Activated T-cell treated with anti-CD3 and anti-CD28 coated beads for 24 hours (primary cell): ENCODE data around the gene MVB12B.
A peak's percentile ranks its signal among the peaks of the same experiment; 100 is the strongest.

Experiments used
- DNase-seq: peaks from one replicate; pipeline ENCODE4 v3.0.0-alpha.2; 2020; ENCODE audit warnings: low read depth

Gene MVB12B

DNA sequence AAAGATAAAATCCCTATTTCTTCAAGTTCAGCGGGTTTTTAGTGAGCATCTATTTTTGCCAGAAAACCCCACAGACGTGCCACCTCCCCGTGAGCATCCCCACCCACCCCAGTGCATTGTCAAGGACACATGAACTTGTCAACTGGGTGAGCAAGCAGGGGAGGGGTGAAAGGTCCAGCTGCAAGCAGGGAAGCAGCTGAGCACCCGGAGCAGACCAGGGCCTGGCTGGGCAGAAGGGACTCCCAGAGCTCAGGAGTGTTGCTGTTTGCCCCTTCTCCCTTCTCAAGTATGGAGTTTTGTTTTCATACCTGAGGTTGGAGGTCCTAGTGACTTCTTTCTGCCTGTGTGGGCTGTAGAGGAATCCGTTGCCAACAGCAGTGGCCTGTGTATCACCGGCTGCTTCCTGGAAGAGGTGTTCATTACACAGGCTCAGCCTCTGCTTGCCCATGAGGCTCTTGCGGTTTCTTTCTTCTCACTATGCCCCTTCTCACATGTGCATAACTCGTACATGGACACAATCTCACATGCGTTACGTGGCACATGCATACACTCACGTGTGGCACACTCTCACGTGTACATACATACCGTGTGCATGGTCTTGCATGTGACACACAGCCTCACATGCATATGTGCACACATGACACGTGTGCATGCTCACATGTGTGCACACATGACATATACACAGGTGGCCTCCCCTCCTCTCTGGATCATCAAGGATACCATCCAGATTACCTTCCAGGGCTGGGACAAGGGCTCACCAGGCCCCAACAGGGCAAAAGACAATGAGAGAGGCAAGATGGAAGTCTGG, 126.7 kb downstream of the MVB12B start:
- DNase-seq, result no peak

GRCh38 chr9:126454215-126454614, 127.6 kb downstream of the MVB12B start:
- no peak for DNase-seq

DNA sequence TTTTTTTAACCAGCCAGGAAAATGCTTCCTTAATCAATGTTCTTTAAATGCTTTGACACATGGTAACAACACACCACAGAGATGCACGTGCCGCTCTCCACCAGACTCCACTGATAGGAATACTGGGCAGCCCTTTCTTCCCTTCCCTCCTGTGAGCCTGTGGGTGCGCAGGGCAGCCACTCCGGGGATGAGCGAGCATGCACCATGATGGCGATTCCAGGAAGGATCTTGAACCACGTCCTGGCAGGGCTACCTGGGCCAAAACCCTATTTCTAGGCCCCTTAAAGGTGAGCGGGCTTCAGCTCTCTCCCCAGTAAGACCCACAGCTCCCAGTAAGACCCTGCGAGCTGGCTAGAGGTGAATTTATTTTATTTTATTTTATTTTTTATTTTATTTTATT, 128.2 kb downstream of the MVB12B start:
- no peak for DNase-seq

DNA sequence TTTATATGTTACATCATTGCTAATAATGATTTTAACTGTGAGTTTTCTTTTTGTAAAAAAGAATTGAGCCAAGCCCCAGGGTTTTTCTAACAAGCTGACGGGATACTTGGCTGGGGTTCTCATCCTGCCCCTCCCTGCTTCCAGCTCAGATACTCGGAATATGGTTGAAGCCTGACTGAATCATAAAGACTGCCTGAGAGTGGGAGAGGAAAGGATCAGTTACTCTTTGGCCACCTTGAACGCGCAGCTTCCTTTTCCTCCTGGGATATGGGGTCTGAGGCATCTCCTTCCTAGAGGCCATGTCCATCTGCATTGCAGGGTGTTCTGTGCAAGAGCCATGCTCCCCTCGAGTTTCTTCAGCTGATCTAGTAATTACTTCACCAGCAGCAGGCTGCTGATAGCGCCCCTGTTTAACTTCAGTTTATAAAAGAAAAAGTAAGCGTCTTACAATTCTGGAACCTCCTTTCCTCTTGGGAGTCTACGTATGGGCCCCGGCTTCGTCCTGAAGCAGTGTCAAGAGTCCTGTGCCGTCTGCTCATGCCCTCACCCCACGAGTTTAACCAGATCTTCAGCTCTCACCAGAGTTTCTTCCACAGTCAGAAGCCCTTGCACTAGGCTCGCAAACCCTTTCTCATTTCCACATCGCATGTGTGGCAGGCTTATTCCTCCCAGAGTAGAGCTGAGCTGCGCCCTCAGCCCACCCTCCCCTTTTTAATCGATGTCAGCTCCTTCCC, 130.0 kb downstream of the MVB12B start:
- DNase-seq, result no peak

- DNase-seq, result no peak
These were observed 130.5 kb downstream of the MVB12B start for GRCh38 chr9:126457175-126457547.

- DNase-seq, result no peak
These were observed 131.3 kb downstream of the MVB12B start for GRCh38 chr9:126457890-126458289.

GRCh38 chr9:126459126-126459525, 132.5 kb downstream of the MVB12B start:
- DNase-seq, result no peak

DNA sequence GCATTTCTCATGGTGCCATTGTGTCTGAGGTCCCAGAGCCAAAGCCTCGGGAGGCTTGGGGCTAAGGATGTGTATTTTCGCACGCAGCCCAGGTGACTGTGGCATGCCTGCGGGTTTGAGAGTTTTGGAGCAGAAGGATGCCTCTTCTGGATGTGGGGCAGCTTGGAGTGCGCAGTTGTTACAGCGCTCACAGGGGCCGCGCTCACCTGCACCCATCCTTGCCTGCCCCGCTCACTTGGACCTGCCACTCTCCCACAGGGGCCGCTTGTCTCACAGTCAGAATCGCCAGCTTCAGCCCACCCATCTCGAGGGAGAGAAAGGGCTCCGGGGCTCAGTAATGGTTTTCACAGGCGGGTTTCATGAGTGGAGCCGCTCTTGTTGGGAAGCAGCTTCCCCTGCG, 132.9 kb downstream of the MVB12B start:
- DNase-seq, result no peak

DNA sequence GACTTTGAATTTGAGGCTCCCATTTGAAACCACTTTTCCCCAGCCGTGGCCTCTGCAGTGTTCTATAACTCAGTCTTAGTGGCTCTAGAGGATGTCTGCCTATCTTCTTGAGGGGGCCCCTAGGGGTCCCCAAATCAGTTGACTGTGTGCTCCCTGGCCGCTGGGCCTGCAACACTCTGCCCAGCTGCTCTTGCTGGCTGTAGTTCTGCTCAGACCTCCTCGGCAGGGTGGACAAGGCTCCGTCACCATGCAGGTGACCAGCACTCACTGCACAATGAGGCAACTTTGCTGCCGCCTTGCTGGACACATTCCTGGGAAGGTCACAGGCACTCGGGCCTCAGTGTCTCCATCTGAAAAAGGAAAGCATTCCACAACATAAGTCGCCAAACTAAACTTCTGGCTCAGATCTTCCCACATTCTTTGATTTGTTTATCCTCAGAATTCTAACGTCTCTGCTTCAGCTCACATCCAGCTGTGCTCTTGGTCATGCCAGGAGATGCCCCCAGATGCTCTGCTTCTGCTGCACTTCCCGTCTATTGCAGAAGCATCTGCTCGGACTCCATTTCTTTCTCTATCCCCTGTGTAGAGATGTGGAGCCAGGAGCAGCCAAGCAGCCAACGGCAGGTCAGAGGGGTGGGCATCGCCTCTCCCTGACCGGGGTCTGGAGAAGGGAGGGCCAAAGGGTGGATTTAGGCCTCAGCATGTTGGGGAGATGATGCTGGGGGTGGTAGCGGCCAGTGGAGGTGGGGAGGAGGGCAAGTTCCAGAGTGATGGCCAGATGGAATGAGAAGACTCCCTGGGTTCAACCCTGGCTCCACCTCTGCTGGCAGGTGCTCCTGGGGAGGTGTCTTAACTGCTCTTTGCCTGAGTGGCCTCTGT, 133.6 kb downstream of the MVB12B start:
- DNase-seq, result no peak

- no peak for DNase-seq
These were observed 134.4 kb downstream of the MVB12B start for GRCh38 chr9:126461029-126461428.

- no peak for DNase-seq
These were observed 135.0 kb downstream of the MVB12B start for GRCh38 chr9:126461608-126462007.

- DNase-seq, result no peak
These were observed 136.0 kb downstream of the MVB12B start for GRCh38 chr9:126462617-126463016.

DNA sequence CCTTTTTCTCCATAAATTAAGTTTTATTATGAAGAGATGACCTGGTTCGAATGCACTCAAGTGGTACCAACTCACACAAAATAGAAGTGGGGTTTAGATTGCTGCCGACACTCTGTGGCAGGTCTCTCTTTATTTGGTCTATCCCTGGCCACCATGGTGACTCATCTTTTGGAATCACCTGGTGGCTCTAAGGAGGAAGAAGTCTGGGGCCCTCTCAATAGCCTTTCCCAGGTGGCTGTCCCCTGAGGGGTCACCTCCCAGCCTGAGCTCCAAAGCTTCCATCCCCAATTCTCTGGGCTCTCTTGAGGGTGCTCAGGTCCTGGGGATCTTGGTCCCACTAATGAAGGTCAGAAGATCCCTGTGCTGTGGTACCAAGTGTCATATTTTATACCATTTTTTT, 136.8 kb downstream of the MVB12B start:
- DNase-seq, result no peak

GRCh38 chr9:126464694-126465441, 138.2 kb downstream of the MVB12B start:
- DNase-seq, result no peak

- DNase-seq, result no peak
These were observed 139.3 kb downstream of the MVB12B start for GRCh38 chr9:126465977-126466376.

DNA sequence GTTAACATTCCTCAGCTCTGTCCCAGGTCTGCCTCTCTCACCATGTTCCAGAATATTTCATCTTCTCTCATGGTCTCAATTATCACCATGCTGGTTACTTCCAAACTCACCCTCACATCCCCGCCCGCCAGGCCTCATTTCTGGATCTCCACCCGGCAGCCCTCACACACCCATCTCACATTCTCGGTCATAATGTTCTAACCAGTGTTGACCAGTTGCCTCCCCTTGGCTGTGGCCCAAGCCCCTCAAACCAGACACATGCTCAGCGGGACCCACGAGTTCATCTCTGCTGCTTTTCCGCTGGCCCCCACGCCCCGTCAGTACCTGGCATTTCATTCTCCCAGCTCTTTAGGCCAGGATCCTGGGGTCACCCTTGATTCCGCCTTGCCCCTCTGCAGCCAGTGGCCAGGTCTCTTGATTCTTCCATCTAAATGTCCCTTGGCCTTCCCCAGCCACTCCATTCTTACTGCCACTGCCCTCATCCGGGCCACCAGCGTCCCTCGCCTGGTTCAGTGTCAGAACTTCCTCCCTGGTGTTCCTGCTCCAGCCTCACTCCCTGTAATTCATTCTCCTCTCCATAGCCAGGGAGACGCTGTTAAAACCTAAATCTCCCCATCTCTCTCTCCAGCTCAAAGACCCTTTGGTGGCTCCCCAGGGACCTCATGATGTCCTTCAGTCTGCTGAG, 141.7 kb downstream of the MVB12B start:
- DNase-seq, result no peak

GRCh38 chr9:126470241-126470993, 143.8 kb downstream of the MVB12B start:
- no peak for DNase-seq

GRCh38 chr9:126471084-126471624, 144.5 kb downstream of the MVB12B start:
- peak; percentile 67 for DNase-seq

DNA sequence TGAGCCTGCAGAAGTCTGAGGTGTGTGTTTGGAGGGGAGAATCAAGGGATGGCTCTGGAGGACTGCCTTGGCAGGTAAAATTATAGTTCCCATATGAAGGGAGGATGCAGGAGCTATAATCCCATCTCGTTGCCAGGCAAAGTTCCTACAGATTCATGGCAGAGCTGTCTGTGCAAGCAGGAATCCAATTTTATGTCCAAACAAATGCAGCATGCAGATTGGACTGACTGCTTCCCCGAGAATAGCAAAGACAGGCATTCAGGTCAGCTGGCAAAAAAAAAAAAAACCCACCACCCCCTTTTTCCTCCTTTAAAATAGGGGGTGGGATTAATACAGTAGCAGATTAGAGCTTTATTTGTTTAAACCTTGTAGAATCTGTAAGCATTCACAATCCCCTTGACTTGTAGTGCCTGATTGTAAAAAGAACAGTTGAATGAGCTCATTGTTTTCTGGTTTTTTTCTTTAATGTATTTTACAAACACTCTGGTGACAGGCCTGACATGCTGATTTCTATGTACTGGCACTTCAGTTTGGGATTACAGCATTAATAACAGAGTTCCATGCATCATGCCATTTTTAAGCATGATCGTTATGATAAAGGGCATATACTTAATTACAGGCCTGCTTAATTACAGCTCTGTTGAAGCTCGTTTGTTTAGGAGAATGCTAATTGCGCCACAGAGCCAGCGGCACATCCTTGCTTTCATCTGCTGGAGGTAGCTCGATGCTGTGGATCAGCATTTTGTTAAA, 145.7 kb downstream of the MVB12B start:
- no peak for DNase-seq

DNA sequence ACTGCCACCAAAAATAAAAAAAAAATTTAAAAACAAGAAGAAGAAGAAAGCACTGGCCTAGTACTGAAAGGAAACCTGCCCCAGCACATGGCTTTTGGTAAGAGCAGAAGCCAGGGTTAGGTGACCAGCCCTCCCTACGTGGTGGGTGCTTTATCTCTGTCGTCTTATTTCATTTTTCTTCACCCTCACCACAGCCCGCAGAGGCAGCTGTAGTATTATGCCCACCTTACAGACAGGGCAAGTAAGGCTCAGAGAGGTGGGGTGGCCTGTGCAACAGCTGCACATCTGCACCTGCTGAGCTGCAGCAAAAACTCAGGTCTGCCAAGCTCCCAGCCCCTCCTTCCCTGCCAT, 146.3 kb downstream of the MVB12B start:
- DNase-seq, result no peak
